Retina (tissue), 1 donor: ENCODE data around the gene GPR68.
A peak's percentile ranks its signal among the peaks of the same experiment; 100 is the strongest.
"Not testable (repeated sequence)": the region's sequence is repeated elsewhere in the genome, so short reads cannot be mapped to it uniquely, and the experiment has no call there.

Experiments
- DNase-seq: peaks from one replicate; pipeline ENCODE4 v3.0.0-alpha.2; 2016

Gene GPR68

DNA sequence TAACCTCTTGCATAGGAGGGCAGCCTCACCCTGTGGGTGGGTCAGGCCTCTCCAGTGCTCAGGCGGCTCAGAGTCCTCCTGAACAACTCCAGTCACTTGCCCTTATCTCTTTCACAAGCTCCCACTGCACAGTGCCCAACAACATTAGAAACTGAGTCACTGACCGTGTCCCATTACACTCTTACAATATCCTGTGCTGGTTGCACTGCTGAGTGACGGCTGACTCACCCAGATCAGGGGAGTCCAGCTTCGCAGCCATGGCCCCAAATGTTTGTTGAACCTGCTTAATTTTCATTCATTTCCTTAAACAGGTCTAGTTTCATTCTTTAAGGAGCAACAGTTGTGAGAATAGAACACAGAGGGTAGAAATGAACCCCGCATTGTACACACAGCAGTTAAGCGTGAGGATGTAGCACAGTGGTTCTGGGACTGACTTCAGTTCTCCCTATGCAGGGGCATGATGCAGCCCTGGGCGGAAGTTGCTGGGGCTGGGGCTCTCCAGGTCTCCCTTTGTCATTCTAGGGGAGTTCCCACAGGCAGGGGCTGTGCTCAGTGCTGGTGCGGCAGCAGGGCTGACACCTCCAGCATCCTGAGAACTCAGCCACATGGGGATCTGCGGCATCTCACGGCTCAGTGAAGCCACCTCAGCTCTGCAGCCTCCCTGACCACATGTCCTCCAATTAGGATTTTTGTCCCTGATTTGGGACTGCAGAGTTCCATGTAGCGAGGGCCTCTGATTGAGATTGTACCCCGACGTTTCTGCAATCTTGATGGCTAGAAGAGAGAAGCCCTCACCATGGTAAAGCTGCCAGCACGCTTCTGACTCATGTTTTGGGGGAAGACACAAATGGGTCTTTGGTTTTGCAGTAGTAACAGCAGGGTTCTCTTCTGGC is 16.1 kb downstream of the GPR68 start:
- DNase-seq = peak; percentile 22

GRCh38 chr14:91227183-91227628 is 17.3 kb downstream of the GPR68 start:
- DNase-seq = no peak

GRCh38 chr14:91226360-91226759 is 18.1 kb downstream of the GPR68 start:
- not testable (repeated sequence) for DNase-seq

- no peak for DNase-seq
Measured at GRCh38 chr14:91225025-91225424, 19.5 kb downstream of the GPR68 start.

DNA sequence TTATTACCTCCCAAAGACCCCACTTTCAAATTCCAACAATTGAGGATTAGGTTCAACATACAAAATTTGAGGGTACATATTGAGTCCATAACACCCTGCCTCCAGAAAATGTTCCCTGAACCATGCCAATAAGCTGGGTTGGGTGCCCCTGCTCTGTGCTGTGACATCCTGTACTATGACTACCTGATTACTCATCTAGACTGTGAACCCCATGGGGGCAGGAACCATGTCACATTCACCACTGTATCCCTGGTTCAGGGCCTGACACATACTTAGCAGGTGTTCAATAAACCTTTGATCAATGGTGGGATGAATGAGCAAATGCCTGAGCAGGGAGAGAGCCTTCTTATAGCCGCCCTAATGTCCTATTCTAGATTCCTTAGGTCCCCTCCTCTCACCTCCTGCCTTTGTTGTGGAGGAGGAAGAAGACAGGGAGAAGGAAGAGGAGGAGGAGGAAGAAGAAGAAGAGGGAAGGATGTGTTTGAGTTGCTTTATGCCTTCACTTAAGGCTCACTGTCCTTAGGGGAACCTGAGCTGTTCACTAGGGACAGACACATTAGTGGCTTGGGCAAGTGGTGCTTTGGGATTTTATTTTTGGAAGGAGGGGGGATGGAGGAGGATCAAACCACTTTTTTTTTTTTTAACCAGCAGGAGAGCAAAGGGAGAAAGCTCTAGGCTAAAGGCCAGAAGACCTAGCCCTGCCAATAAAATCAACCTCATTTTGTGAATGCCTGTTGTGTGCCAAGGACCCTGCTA is 21.3 kb downstream of the GPR68 start:
- DNase-seq = no peak

GRCh38 chr14:91221270-91221669 is 23.2 kb downstream of the GPR68 start:
- no peak for DNase-seq

GRCh38 chr14:91220581-91221000 is 23.9 kb downstream of the GPR68 start:
- DNase-seq = no peak

DNA sequence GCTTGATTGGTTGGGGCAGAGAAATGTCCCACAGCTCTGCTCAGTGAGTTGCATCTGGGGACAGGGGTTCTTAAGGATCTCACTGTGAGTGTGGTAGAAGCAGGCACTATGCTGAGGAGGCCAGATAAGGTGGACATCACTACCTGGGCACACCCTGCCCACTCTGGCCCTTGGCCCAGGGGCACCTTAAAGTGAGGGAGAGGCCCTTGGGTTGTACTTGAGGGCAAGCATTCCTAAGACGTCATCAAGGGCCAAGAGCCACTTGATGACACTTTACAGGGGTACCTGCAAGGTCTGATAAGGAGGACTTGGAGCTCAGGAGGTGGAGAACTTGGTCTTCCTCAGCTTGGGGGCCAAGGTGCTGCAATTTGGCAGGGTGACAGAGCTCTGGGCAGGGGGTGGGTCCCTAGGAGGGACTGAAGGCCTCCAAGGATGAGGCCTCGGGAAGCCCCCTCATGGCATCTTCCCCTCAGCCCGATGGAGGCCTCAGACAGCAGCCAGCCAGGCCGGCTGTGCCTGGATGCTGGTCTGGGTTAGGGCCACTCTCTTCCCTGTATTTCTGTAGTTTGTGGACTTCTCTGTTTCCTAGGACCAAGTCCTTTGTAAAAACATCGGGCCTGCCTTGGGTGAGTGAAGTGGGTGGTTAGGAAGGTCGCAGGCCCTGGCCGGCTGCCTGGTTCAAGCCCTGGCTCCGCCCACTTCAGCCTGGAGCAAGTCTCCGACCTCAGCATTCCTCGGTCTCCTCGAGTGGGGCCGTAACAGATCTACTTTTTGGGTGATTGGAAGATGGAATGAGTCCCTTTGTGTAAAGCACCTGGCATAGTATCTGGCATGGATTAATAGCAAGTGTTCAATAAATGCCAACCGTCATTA is 24.8 kb downstream of the GPR68 start:
- DNase-seq = no peak

GRCh38 chr14:91218014-91218413 is 26.5 kb downstream of the GPR68 start:
- no peak for DNase-seq

GRCh38 chr14:91216731-91217226 is 27.7 kb downstream of the GPR68 start:
- DNase-seq = no peak

DNA sequence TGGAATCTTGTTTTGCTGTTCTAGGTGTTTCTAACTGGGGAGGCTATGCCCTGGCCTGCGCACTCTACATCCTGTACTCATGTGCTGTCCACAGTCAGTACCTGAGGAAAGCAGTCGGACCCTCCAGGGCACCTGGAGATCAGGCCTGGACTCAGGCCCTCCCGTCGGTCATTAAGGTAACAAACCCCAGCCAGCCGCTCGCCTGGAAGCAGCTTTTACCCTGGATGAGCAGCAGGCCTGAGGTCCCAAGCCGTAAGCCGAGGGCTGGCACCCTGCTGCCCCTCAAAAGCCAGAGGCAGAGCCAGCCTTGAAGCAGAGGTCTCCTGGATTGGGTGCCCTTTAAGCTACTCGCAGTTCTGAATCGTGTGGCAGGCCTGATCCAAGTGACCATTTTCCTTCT is 29.1 kb downstream of the GPR68 start:
- no peak for DNase-seq

DNA sequence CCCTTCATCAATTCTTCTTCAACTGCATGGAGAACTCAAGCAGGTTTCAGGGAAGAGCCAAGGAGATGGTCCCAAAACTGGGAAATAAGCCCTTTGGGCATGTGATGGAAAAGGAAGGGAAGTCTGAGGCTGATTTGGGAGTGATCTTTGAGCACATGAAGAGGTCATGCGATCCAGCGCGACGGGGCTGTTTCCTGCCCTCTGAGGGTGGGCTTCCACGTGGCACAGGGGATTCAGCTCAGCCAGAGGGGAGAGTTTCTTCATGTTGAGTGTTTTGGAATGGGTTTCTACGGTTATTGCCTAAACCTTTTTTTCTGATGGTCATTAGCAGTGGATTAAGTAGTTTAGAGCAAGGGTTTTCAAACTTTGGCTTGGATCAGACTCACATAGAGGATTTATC is 30.2 kb downstream of the GPR68 start:
- DNase-seq = no peak

- DNase-seq = no peak
Measured at GRCh38 chr14:91211017-91211416, 33.5 kb downstream of the GPR68 start.

DNA sequence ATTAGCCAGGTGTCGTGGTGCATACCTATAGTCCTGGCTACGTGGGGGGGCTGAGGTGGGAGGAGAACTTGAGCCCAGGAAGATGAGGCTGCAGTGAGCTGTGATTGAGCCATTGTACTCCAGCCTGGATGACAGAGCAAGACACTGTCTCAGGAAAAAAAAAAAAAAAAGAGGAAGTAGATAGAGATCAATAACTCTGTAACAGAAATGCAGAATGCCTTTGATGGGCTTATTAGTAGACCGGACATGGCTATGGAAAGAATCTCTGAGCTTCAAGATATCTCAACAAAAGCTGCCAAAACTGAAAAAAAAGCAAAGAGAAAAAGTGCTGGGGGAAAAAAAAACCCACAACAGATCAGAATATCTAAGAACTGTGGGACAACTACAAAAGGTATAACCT is 37.5 kb downstream of the GPR68 start:
- DNase-seq = no peak

- no peak for DNase-seq
Measured at GRCh38 chr14:91205459-91205858, 39.0 kb downstream of the GPR68 start.

GRCh38 chr14:91204657-91205056 is 39.8 kb downstream of the GPR68 start:
- no peak for DNase-seq

GRCh38 chr14:91202234-91202974 is 42.1 kb downstream of the GPR68 start:
- no peak for DNase-seq

DNA sequence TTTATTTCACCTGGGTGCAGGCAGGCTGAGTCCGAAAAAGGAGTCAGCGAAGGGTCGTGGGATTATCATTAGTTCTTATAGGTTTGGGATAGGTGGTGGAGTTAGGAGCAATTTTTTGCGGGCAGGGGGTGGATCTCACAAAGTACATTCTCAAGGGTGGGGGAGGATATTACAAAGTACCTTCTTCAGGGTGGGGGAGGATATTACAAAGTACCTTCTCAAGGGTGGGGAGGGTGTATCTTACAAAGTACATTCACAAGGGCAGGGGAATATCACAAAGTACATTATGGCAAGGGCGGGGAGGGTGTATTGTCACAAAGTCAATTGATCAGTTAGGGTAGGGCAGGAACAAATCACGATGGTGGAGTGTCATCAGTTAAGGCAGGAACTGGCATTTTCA is 43.7 kb downstream of the GPR68 start:
- DNase-seq = not testable (repeated sequence)

DNA sequence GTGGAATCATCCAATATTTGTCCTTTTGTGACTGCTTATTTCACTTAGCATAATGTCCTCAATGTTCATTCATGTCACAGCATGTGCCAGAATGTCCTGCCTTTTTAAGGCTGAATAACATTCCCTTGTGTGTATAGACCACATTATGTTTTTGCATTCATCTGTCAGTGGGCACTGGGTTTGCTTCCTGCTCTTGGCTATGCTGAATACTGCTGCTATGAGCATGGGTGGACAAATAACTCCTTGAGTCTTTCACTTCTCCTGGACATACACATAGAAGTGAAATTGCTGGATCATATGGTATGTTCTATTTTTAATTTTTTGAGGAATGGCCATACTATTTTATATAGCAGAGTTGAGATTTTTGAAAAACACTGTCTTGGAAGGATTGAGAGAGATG is 46.9 kb downstream of the GPR68 start:
- DNase-seq = no peak

DNA sequence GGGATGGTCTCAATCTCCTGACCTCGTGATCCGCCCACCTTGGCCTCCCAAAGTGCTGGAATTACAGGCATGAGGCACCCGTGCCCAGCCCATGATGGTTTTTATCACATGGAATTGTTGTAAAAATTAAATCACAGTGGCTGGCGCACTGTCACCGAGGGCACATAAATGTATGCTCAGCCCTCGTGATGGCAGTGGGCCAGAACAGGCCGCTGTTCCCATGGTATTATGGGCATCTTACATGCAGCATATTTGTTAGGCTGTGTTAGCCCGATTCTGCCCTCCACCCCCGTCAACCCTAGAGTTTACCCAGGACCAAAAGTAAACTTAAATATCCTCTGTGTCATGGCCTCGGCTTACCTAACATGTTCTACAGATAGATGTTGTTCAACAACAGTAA is 48.6 kb downstream of the GPR68 start:
- DNase-seq = no peak

GRCh38 chr14:91193069-91193468 is 51.4 kb downstream of the GPR68 start:
- no peak for DNase-seq

GRCh38 chr14:91190853-91191252 is 53.7 kb downstream of the GPR68 start:
- no peak for DNase-seq
